IMR-90 (cell line): ENCODE data around the gene MROH7. TPM values are rescaled to one million over a fixed set of nuclear protein-coding genes. Genes with fewer than 3 reads are reported as not detected.

Source experiments
- ATAC-seq: fragments of 200-7000 bp; cut with Tn5 transposase; 2 replicates; pipeline ENCODE4 v1.9.1; 2020; ENCODE audit warnings: low read depth, mild to moderate bottlenecking, moderate library complexity
- BruUV-seq: library from RNA; stranded (reverse); fragments of 400-500 nt; replicated peaks from 2 replicates; lab custom pipeline; 2021; lab: Mats Ljungman, UMichigan
- CTCF ChIA-PET: fragments of 300-600 bp; formaldehyde crosslinking; extraction: SDS; loops from one replicate; lab custom pipeline; 2021; ENCODE audit warnings: antibody characterized with exemption; lab: Yijun Ruan, JAX
- POLR2A ChIA-PET: fragments of 300-600 bp; sonication (Branson Sonifier 250); formaldehyde crosslinking; loops from one replicate; lab custom pipeline; 2022; ENCODE audit warnings: antibody characterized with exemption; ENCODE audit not compliant: unreplicated experiment; lab: Charles Lee
- DNase-seq: peaks from one replicate; pipeline ENCODE4 v3.0.0; 2013
- H2AFZ ChIP-seq: replicated peaks from 2 replicates; pipeline ENCODE3; 2013; ENCODE audit warnings: low read length, mild to moderate bottlenecking; ENCODE audit not compliant: poor library complexity
- H2AK5ac ChIP-seq: 2 replicates; pipeline ENCODE4 v1.6.1; 2013; ENCODE audit warnings: low read depth, low read length, inconsistent platforms
- H2AK9ac ChIP-seq: replicated peaks from 2 replicates; pipeline ENCODE3; 2013; ENCODE audit warnings: mild to moderate bottlenecking, low read depth, low read length, moderate library complexity; ENCODE audit not compliant: poor library complexity
- H2BK120ac ChIP-seq: 2 replicates; pipeline ENCODE4 v1.6.1; 2013; ENCODE audit warnings: low read depth, low read length, inconsistent platforms
- H2BK15ac ChIP-seq: 3 replicates; pipeline ENCODE4 v1.6.1; 2013; ENCODE audit warnings: low read depth, low read length, inconsistent platforms
- H2BK20ac ChIP-seq: 2 replicates; pipeline ENCODE4 v1.6.1; 2013; ENCODE audit warnings: low read depth, mild to moderate bottlenecking, inconsistent platforms, low read length, moderate library complexity
- H2BK5ac ChIP-seq: 2 replicates; pipeline ENCODE4 v1.6.1; 2013; ENCODE audit warnings: mild to moderate bottlenecking, low read depth, low read length, inconsistent platforms; ENCODE audit not compliant: poor library complexity, severe bottlenecking
- H3K14ac ChIP-seq: replicated peaks from 2 replicates; pipeline ENCODE4 v1.6.1; 2013; ENCODE audit warnings: low read depth, low read length, inconsistent platforms
- H3K18ac ChIP-seq: 2 replicates; pipeline ENCODE4 v1.6.1; 2013; ENCODE audit warnings: low read depth, low read length, control low read depth
- H3K23ac ChIP-seq: 2 replicates; pipeline ENCODE4 v1.6.1; 2013; ENCODE audit warnings: low read depth, low read length, inconsistent platforms
- H3K27ac ChIP-seq: 2 replicates; pipeline ENCODE4 v1.5.1; 2013; ENCODE audit warnings: mild to moderate bottlenecking, control low read depth, low read length; ENCODE audit not compliant: insufficient read depth
- H3K27me3 ChIP-seq: 2 replicates; pipeline ENCODE4 v1.6.1; 2013; ENCODE audit warnings: low read length; ENCODE audit not compliant: control insufficient read depth, insufficient read depth
- H3K36me3 ChIP-seq: 2 replicates; pipeline ENCODE4 v1.6.1; 2013; ENCODE audit warnings: low read length, mixed read lengths; ENCODE audit not compliant: control insufficient read depth, insufficient read depth
- H3K4ac ChIP-seq: 2 replicates; pipeline ENCODE4 v1.6.1; 2013; ENCODE audit warnings: low read depth, low read length, inconsistent platforms
- H3K4me1 ChIP-seq: 2 replicates; pipeline ENCODE4 v1.6.1; 2013; ENCODE audit warnings: low read length, mixed read lengths; ENCODE audit not compliant: control insufficient read depth, insufficient read depth
- H3K4me2 ChIP-seq: 2 replicates; pipeline ENCODE4 v1.6.1; 2013; ENCODE audit warnings: low read depth, mild to moderate bottlenecking, control low read depth, low read length, moderate library complexity
- H3K4me3 ChIP-seq: 2 replicates; pipeline ENCODE4 v1.5.1; 2013; ENCODE audit warnings: low read depth, mild to moderate bottlenecking, control low read depth, low read length, moderate library complexity; ENCODE audit not compliant: insufficient read depth
- H3K56ac ChIP-seq: 2 replicates; pipeline ENCODE4 v1.6.1; 2013; ENCODE audit warnings: low read length, inconsistent platforms; ENCODE audit not compliant: insufficient read depth; ENCODE audit errors: extremely low read depth
- H3K79me1 ChIP-seq, 2 experiments: 2 replicates each; pipeline ENCODE4 v1.6.1; 2013; ENCODE audit warnings: low read length in 2 of 2, inconsistent platforms in 1 of 2, low read depth in 1 of 2
- H3K9ac ChIP-seq: 2 replicates; pipeline ENCODE4 v1.6.1; 2013; ENCODE audit warnings: low read depth, low read length, control low read depth
- H3K9me1 ChIP-seq: 2 replicates; pipeline ENCODE4 v1.6.1; 2013; ENCODE audit warnings: low read length, inconsistent platforms; ENCODE audit not compliant: insufficient read depth
- H3K9me3 ChIP-seq: 2 replicates; pipeline ENCODE4 v1.6.1; 2013; ENCODE audit warnings: low read length; ENCODE audit not compliant: control insufficient read depth, insufficient read depth
- H4K20me1 ChIP-seq: 2 replicates; pipeline ENCODE4 v1.6.1; 2013; ENCODE audit warnings: low read length, inconsistent platforms; ENCODE audit not compliant: insufficient read depth
- H4K5ac ChIP-seq: 2 replicates; pipeline ENCODE4 v1.6.1; 2013; ENCODE audit warnings: mild to moderate bottlenecking, low read depth, low read length, control low read depth
- H4K8ac ChIP-seq, 2 experiments: 2 replicates each; pipeline ENCODE4 v1.6.1; 2013; ENCODE audit warnings: low read depth in 2 of 2, low read length in 2 of 2, control low read depth in 1 of 2, inconsistent platforms in 1 of 2
- H4K91ac ChIP-seq: 2 replicates; pipeline ENCODE4 v1.6.1; 2013; ENCODE audit warnings: low read depth, low read length, inconsistent platforms; ENCODE audit not compliant: insufficient read depth
- BHLHE40 ChIP-seq: fragments of 150-350 bp; IDR thresholded peaks from 2 replicates; pipeline ENCODE4 v1.6.1; 2016; ENCODE audit warnings: mild to moderate bottlenecking, low read depth, low read length
- CEBPB ChIP-seq: IDR thresholded peaks from 2 replicates; pipeline ENCODE4 v1.6.1; 2012; ENCODE audit warnings: low read depth, low read length, improper control_type of control experiment
- CHD1 ChIP-seq: IDR thresholded peaks from 2 replicates; pipeline ENCODE4 v1.6.1; 2012; ENCODE audit warnings: low read depth, low read length, improper control_type of control experiment
- FOS ChIP-seq: fragments of 150-350 bp; IDR thresholded peaks from 2 replicates; pipeline ENCODE4 v1.6.1; 2016; ENCODE audit warnings: low read depth, low read length
- MAFK ChIP-seq: IDR thresholded peaks from 2 replicates; pipeline ENCODE4 v1.6.1; 2012; ENCODE audit warnings: low read depth, low read length, improper control_type of control experiment
- MAZ ChIP-seq: IDR thresholded peaks from 2 replicates; pipeline ENCODE4 v1.6.1; 2012; ENCODE audit warnings: low read depth, mild to moderate bottlenecking, low read length, improper control_type of control experiment, moderate library complexity, borderline replicate concordance
- MXI1 ChIP-seq: IDR thresholded peaks from 2 replicates; pipeline ENCODE4 v1.6.1; 2012; ENCODE audit warnings: low read depth, mild to moderate bottlenecking, low read length, moderate library complexity, borderline replicate concordance
- NFE2L2 ChIP-seq: fragments of 150-350 bp; IDR thresholded peaks from 2 replicates; pipeline ENCODE4 v1.6.1; 2016; ENCODE audit warnings: low read depth, mild to moderate bottlenecking, low read length
- POLR2A ChIP-seq: IDR thresholded peaks from 2 replicates; pipeline ENCODE4 v1.6.1; 2012; ENCODE audit warnings: mild to moderate bottlenecking, low read depth, low read length
- RAD21 ChIP-seq: IDR thresholded peaks from 2 replicates; pipeline ENCODE4 v1.6.1; 2012; ENCODE audit warnings: low read length, improper control_type of control experiment
- RCOR1 ChIP-seq: IDR thresholded peaks from 2 replicates; pipeline ENCODE4 v1.6.1; 2012; ENCODE audit warnings: mild to moderate bottlenecking, low read length, improper control_type of control experiment; ENCODE audit not compliant: insufficient replicate concordance
- RFX5 ChIP-seq: IDR thresholded peaks from 2 replicates; pipeline ENCODE4 v1.8.0; 2012; ENCODE audit warnings: low read depth, mild to moderate bottlenecking, low read length, moderate library complexity
- SMC3 ChIP-seq: fragments of 150-350 bp; IDR thresholded peaks from 2 replicates; pipeline ENCODE4 v1.6.1; 2016; ENCODE audit warnings: low read depth, mild to moderate bottlenecking, antibody characterized with exemption, low read length, moderate library complexity
- WGBS, 2 experiments: methylation state at CpG; one replicate each; pipeline versions ENCODE4 v1.1.5 to v1.1.7; 2013; ENCODE audit warnings: missing lambda C conversion rate in 2 of 2; ENCODE audit not compliant: insufficient read length in 1 of 2; ENCODE audit errors: extremely low coverage in 2 of 2; 5-methylcytosine and 5-hydroxymethylcytosine counted together
- dilution Hi-C: fragments of 300-500 bp; cut with HindIII; formaldehyde crosslinking; loops from one replicate; pipeline ENCODE4 v1.14.3; 2018; ENCODE audit warnings: low sequenced_read_pairs; ENCODE audit not compliant: unreplicated experiment
- in situ Hi-C: fragments of 300-500 bp; cut with MboI; formaldehyde crosslinking; loops from 3 replicates; pipeline ENCODE4 v1.14.3; 2019; ENCODE audit warnings: low sequenced_read_pairs, inconsistent platforms, mixed read lengths
- intact Hi-C: fragments of 100-400 bp; cut with micrococcal nuclease; formaldehyde crosslinking; loops from 2 replicates; pipeline ENCODE4 v1.10.0; 2022
- polyA plus RNA-seq, 3 experiments: library from polyadenylated mRNA; depleted of rRNA; stranded (reverse); fragments of >200 nt; gene quantifications; 2 replicates each; pipeline ENCODE4 v1.2.3, GENCODE V29; 2012; ENCODE audit warnings: low replicate concordance in 1 of 3
- total RNA-seq: library from RNA; depleted of rRNA; stranded (reverse); fragments of >200 nt; gene quantifications from 2 replicates; pipeline ENCODE4 v1.2.3, GENCODE V29; 2012
- TF ChIP-seq, protein P1 (sequence below): conservative IDR thresholded peaks from 2 replicates; pipeline ENCODE4 v1.5.1; 2012; ENCODE audit warnings: mild to moderate bottlenecking, low read depth, low read length, improper control_type of control experiment
- TF ChIP-seq, protein P2 (sequence below): fragments of 150-350 bp; IDR thresholded peaks from 2 replicates; pipeline ENCODE4 v1.6.1; 2016; ENCODE audit warnings: low read depth, mild to moderate bottlenecking, low read length, moderate library complexity, borderline replicate concordance
- TF ChIP-seq, protein P3 (sequence below): fragments of 150-350 bp; IDR thresholded peaks from 2 replicates; pipeline ENCODE4 v1.6.1; 2017; ENCODE audit warnings: mild to moderate bottlenecking, antibody characterized with exemption, low read length, low read depth

MROH7 gene
- total and polyA plus RNA-seq, 2 of the 4 experiments (the other 2 are of a cell fraction) = not detected

DNA sequence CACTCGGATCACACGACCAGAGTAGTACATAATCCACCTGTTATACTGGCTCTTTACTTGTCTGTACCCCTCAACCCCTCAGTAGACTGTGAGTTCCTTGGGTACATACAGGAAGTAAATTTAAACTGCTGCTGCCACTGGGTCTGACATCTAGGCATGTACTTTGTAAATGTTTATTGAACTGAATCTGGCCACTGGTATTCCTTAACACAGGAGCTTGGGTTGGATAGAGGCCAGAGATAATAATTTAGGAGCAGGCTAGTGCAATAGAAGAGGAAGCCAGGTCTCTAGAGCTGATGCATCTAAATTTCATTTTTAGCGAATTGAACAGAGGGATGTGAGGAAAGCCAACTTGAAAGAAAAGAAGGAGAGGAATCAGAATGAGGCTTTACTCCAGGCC, 86.4 kb downstream of the MROH7 start:
- TF ChIP-seq RCOR1 (no peak), RFX5 (no peak), MAZ (no peak), RAD21 (no peak), MXI1 (no peak), FOS (no peak), MAFK (no peak), NFE2L2 (no peak), BHLHE40 (no peak), POLR2A (no peak), CEBPB (no peak), SMC3 (no peak), CHD1 (no peak)
- TF ChIP-seq, protein P1, sequence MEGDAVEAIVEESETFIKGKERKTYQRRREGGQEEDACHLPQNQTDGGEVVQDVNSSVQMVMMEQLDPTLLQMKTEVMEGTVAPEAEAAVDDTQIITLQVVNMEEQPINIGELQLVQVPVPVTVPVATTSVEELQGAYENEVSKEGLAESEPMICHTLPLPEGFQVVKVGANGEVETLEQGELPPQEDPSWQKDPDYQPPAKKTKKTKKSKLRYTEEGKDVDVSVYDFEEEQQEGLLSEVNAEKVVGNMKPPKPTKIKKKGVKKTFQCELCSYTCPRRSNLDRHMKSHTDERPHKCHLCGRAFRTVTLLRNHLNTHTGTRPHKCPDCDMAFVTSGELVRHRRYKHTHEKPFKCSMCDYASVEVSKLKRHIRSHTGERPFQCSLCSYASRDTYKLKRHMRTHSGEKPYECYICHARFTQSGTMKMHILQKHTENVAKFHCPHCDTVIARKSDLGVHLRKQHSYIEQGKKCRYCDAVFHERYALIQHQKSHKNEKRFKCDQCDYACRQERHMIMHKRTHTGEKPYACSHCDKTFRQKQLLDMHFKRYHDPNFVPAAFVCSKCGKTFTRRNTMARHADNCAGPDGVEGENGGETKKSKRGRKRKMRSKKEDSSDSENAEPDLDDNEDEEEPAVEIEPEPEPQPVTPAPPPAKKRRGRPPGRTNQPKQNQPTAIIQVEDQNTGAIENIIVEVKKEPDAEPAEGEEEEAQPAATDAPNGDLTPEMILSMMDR = no peak
- TF ChIP-seq, protein P2, sequence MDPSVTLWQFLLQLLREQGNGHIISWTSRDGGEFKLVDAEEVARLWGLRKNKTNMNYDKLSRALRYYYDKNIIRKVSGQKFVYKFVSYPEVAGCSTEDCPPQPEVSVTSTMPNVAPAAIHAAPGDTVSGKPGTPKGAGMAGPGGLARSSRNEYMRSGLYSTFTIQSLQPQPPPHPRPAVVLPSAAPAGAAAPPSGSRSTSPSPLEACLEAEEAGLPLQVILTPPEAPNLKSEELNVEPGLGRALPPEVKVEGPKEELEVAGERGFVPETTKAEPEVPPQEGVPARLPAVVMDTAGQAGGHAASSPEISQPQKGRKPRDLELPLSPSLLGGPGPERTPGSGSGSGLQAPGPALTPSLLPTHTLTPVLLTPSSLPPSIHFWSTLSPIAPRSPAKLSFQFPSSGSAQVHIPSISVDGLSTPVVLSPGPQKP = no peak
- TF ChIP-seq, protein P3, sequence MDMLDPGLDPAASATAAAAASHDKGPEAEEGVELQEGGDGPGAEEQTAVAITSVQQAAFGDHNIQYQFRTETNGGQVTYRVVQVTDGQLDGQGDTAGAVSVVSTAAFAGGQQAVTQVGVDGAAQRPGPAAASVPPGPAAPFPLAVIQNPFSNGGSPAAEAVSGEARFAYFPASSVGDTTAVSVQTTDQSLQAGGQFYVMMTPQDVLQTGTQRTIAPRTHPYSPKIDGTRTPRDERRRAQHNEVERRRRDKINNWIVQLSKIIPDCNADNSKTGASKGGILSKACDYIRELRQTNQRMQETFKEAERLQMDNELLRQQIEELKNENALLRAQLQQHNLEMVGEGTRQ = no peak
- H4K91ac ChIP-seq = no peak overlapping the region
- no peak overlapping the region for H2BK120ac ChIP-seq
- no peak overlapping the region for H3K27ac ChIP-seq
- H3K56ac ChIP-seq = no peak overlapping the region
- no peak overlapping the region for H2AFZ ChIP-seq
- no peaks in the 10 kb centered on the region for H4K20me1 ChIP-seq
- H2BK15ac ChIP-seq = no peak overlapping the region
- no peaks in the 10 kb centered on the region for H3K79me1 ChIP-seq
- no peak overlapping the region for H4K8ac ChIP-seq
- no peak overlapping the region for H3K9ac ChIP-seq
- H2BK20ac ChIP-seq = no peak overlapping the region
- no peak overlapping the region for H3K14ac ChIP-seq
- no peak overlapping the region for H3K23ac ChIP-seq
- no peak overlapping the region for H3K4ac ChIP-seq
- 100% methylated on average over 1 of the region's 3 CpGs; no CpG with 5 or more reads in 1 of the 2 experiments for WGBS, 2 experiments
- no peak overlapping the region for H3K4me3 ChIP-seq
- DNase-seq (peak; percentile 51), ATAC-seq (peak; percentile 91)
- H4K5ac ChIP-seq = no peak overlapping the region
- H3K9me1 ChIP-seq = no peaks in the 10 kb centered on the region
- H3K4me2 ChIP-seq = peak overlapping the region; percentile 17; the same call in 1 of the 2 replicates
- no TSS peak for BruUV-seq
- ChIA-PET CTCF (interaction anchor here (0.5 to 0.9 kb wide), 2 partner anchors 12 to 46 kb away, joined by 3 to 5 read pairs; no protein-coding TSS in a partner anchor), POLR2A (no interaction called here)
- no peak overlapping the region for H2BK5ac ChIP-seq
- no peak overlapping the region for H2AK9ac ChIP-seq
- intact Hi-C loops = no loop called here
- in situ Hi-C loops = no loop called here
- peaks cover 6% of the 10 kb centered on the region for H3K9me3 ChIP-seq
- no peak overlapping the region for H2AK5ac ChIP-seq
- H3K36me3 ChIP-seq = peaks cover 33% of the 10 kb centered on the region
- peaks cover 3% of the 10 kb centered on the region; the same call in 1 of the 2 replicates for H3K4me1 ChIP-seq
- dilution Hi-C loops = no loop called here
- H3K27me3 ChIP-seq = no peaks in the 10 kb centered on the region
- H3K18ac ChIP-seq = no peak overlapping the region
